ENCODE data around the gene RNF144A.
A peak's percentile ranks its signal among the peaks of the same experiment; 100 is the strongest.

The RNF144A gene

GRCh38 chr2:6916736-6917070 is 509 bp upstream of the RNF144A start:
- H3K4me1 ChIP-seq (ENCODE audit: insufficient read depth, low read length, poor library complexity, severe bottlenecking), result peaks cover 24% of the 10 kb centered on the region
- peak overlapping the region; percentile 76; the same call in 1 of the 2 replicates for H2AFZ ChIP-seq (ENCODE audit: low read length)

GRCh38 chr2:6917761-6918421 is 679 bp downstream of the RNF144A start:
- no peaks in the 10 kb centered on the region for H3K9me3 ChIP-seq (ENCODE audit: insufficient read depth, low read depth, low read length)
- no peaks in the 10 kb centered on the region for H3K36me3 ChIP-seq (ENCODE audit: insufficient read depth, low read length)
- H3F3A ChIP-seq (ENCODE audit: low read depth), result no peaks in the 10 kb centered on the region
- peaks cover 5% of the 10 kb centered on the region; the same call in 1 of the 2 replicates for H3K79me2 ChIP-seq (ENCODE audit: insufficient read depth, low read length)
- no peak for TF ChIP-seq EZH2phosphoT487 (IDR thresholded peaks at IDR 0.05; ENCODE audit: borderline replicate concordance)
- no peak for TF ChIP-seq CTCF (conservative IDR thresholded peaks at IDR 0.05; ENCODE audit: low read length)
- peaks cover 12% of the 10 kb centered on the region for H4K20me1 ChIP-seq (ENCODE audit: insufficient read depth, low read length, poor library complexity, severe bottlenecking)
- peak overlapping the region; percentile 77 for H3K4me3 ChIP-seq (ENCODE audit: low read length, poor library complexity, severe bottlenecking)
- peak overlapping the region; percentile 56 for H3K9ac ChIP-seq (ENCODE audit: low read depth, low read length, poor library complexity, severe bottlenecking)
- no peaks in the 10 kb centered on the region for H3K9me2 ChIP-seq (replicated peaks; ENCODE audit: low read depth, low read length)
- H2AFZ ChIP-seq (ENCODE audit: low read length), result peak overlapping the region; percentile 44; the same call in 1 of the 2 replicates
- no peaks in the 10 kb centered on the region for H3K27me3 ChIP-seq (ENCODE audit: insufficient read depth, low read length, poor library complexity, severe bottlenecking)
- H3K4me1 ChIP-seq (ENCODE audit: insufficient read depth, low read length, poor library complexity, severe bottlenecking), result peaks cover 24% of the 10 kb centered on the region
- H3K4me2 ChIP-seq (ENCODE audit: low read depth, low read length, poor library complexity, severe bottlenecking), result peak overlapping the region; percentile 79

More at GRCh38 chr2:6916736-6917070, 509 bp upstream of the RNF144A start:
- Histone ChIP-seq H3K9me2 (replicated peaks; ENCODE audit: low read depth, low read length) (no peaks in the 10 kb centered on the region), H4K20me1 (ENCODE audit: insufficient read depth, low read length, poor library complexity, severe bottlenecking) (peaks cover 12% of the 10 kb centered on the region), H3K36me3 (ENCODE audit: insufficient read depth, low read length) (no peaks in the 10 kb centered on the region), H3K4me2 (ENCODE audit: low read depth, low read length, poor library complexity, severe bottlenecking) (peak overlapping the region; percentile 61), H3K27me3 (ENCODE audit: insufficient read depth, low read length, poor library complexity, severe bottlenecking) (no peaks in the 10 kb centered on the region), H3K9ac (ENCODE audit: low read depth, low read length, poor library complexity, severe bottlenecking) (no peak overlapping the region), H3F3A (ENCODE audit: low read depth) (no peaks in the 10 kb centered on the region), H3K4me3 (ENCODE audit: low read length, poor library complexity, severe bottlenecking) (peak overlapping the region; percentile 51), H3K9me3 (ENCODE audit: insufficient read depth, low read depth, low read length) (no peaks in the 10 kb centered on the region), H3K79me2 (ENCODE audit: insufficient read depth, low read length) (peaks cover 5% of the 10 kb centered on the region; the same call in 1 of the 2 replicates)
- TF ChIP-seq EZH2phosphoT487 (IDR thresholded peaks at IDR 0.05; ENCODE audit: borderline replicate concordance) (no peak), CTCF (conservative IDR thresholded peaks at IDR 0.05; ENCODE audit: low read length) (no peak)

GRCh38 chr2:6919901-6920742 is 2.9 kb downstream of the RNF144A start:
- no peak overlapping the region for H3K9ac ChIP-seq (ENCODE audit: low read depth, low read length, poor library complexity, severe bottlenecking)
- peaks cover 24% of the 10 kb centered on the region for H3K4me1 ChIP-seq (ENCODE audit: insufficient read depth, low read length, poor library complexity, severe bottlenecking)
- no peak overlapping the region for H3K4me3 ChIP-seq (ENCODE audit: low read length, poor library complexity, severe bottlenecking)
- no peaks in the 10 kb centered on the region for H3K36me3 ChIP-seq (ENCODE audit: insufficient read depth, low read length)
- no peaks in the 10 kb centered on the region for H3K9me2 ChIP-seq (replicated peaks; ENCODE audit: low read depth, low read length)
- H3K27me3 ChIP-seq (ENCODE audit: insufficient read depth, low read length, poor library complexity, severe bottlenecking), result no peaks in the 10 kb centered on the region
- peaks cover 12% of the 10 kb centered on the region for H4K20me1 ChIP-seq (ENCODE audit: insufficient read depth, low read length, poor library complexity, severe bottlenecking)
- H3K9me3 ChIP-seq (ENCODE audit: insufficient read depth, low read depth, low read length), result no peaks in the 10 kb centered on the region
- no peaks in the 10 kb centered on the region for H3F3A ChIP-seq (ENCODE audit: low read depth)
- H3K4me2 ChIP-seq (ENCODE audit: low read depth, low read length, poor library complexity, severe bottlenecking), result no peak overlapping the region
- peaks cover 5% of the 10 kb centered on the region; the same call in 1 of the 2 replicates for H3K79me2 ChIP-seq (ENCODE audit: insufficient read depth, low read length)
- H2AFZ ChIP-seq (ENCODE audit: low read length), result no peak overlapping the region
- TF ChIP-seq EZH2phosphoT487 (IDR thresholded peaks at IDR 0.05; ENCODE audit: borderline replicate concordance) (no peak), CTCF (conservative IDR thresholded peaks at IDR 0.05; ENCODE audit: low read length) (no peak)
